Measurements from ENCODE around the gene DNASE1L3.

- TF ChIP-seq NFE2L2 (conservative IDR thresholded peaks at IDR 0.05; ENCODE audit: low read length) (no peak), POLR2A (IDR thresholded peaks at IDR 0.05; ENCODE audit: low read length) (no peak), EP300 (IDR thresholded peaks at IDR 0.05) (no peak), MYC (IDR thresholded peaks at IDR 0.05; ENCODE audit: borderline replicate concordance, low read length) (no peak), CTCF (IDR thresholded peaks at IDR 0.05) (no peak), RAD21 (conservative IDR thresholded peaks at IDR 0.05 in 1 of 2, IDR thresholded peaks at IDR 0.05 in 1 of 2) (no peak), USF2 (IDR thresholded peaks at IDR 0.05) (no peak), CHD2 (IDR thresholded peaks at IDR 0.05; ENCODE audit: low read length, partially characterized antibody) (no peak), E2F6 (IDR thresholded peaks at IDR 0.05; ENCODE audit: borderline replicate concordance, low read depth) (no peak)
Observed at GRCh38 chr3:58157700-58158099, 53.1 kb downstream of the DNASE1L3 start.

Data from A549 (cell line).